GM13977 (cell line): ENCODE results near the gene DRC1.

Source experiments
- DNase-seq: peaks from one replicate; pipeline ENCODE4 v3.0.0; 2012; ENCODE audit warnings: low spot score
- CTCF ChIP-seq: IDR thresholded peaks from 2 replicates; pipeline ENCODE4 v1.5.1; 2012; ENCODE audit warnings: mild to moderate bottlenecking, control low read depth; ENCODE audit not compliant: insufficient read depth; ENCODE audit errors: extremely low read depth, missing control alignments
- in situ Hi-C: fragments of 300-500 bp; cut with MboI; formaldehyde crosslinking; loops from one replicate; pipeline ENCODE4 v1.12.0; 2022; ENCODE audit warnings: low sequenced_read_pairs, low pct_unique_long_range_greater_than_20kb, mixed read lengths, inconsistent platforms; ENCODE audit not compliant: unreplicated experiment

The DRC1 gene

GRCh38 chr2:26411419-26411818, 9.7 kb downstream of the DRC1 start:
- no peak for DNase-seq
- TF ChIP-seq CTCF = no peak
- in situ Hi-C loops = no loop called here

GRCh38 chr2:26412091-26412673, 10.5 kb downstream of the DRC1 start:
- DNase-seq = peak; percentile 44
- in situ Hi-C loops = no loop called here
- no peak for TF ChIP-seq CTCF

- in situ Hi-C loops = no loop called here
- no peak for DNase-seq
- TF ChIP-seq CTCF = no peak
These were observed 12.6 kb downstream of the DRC1 start for GRCh38 chr2:26414311-26414710.

GRCh38 chr2:26421961-26422360, 20.2 kb downstream of the DRC1 start:
- TF ChIP-seq CTCF = no peak
- no peak for DNase-seq
- in situ Hi-C loops = no loop called here

GRCh38 chr2:26422947-26423629, 21.4 kb downstream of the DRC1 start:
- no peak for DNase-seq
- no peak for TF ChIP-seq CTCF
- in situ Hi-C loops = no loop called here

GRCh38 chr2:26423750-26424149, 22.0 kb downstream of the DRC1 start:
- no peak for TF ChIP-seq CTCF
- in situ Hi-C loops = no loop called here
- DNase-seq = no peak
